Activated naive CD4-positive, alpha-beta T cell treated with anti-CD3 and anti-CD28 coated beads for 36 hours (primary cell): Measurements from ENCODE around the gene ZNF665. TPM values are rescaled to one million over a fixed set of nuclear protein-coding genes. Genes with fewer than 3 reads are reported as not detected.
"Not testable (repeated sequence)": the region's sequence is repeated elsewhere in the genome, so short reads cannot be mapped to it uniquely, and the experiment has no call there.

ENCODE experiments used
- CTCF ChIA-PET: fragments of 350-600 bp; sonication (Branson Sonifier 250); formaldehyde crosslinking; loops from one replicate; lab custom pipeline; 2021; ENCODE audit warnings: antibody characterized with exemption; lab: Charles Lee
- DNase-seq: peaks from one replicate; pipeline ENCODE4 v3.0.0-alpha.2; 2020
- H3K27ac Mint-ChIP-seq: one replicate; pipeline ENCODE4 v1.8.0; 2021; ENCODE audit warnings: mild to moderate bottlenecking, mixed read lengths
- H3K27me3 Mint-ChIP-seq: one replicate; pipeline ENCODE4 v1.8.0; 2021; ENCODE audit warnings: low read depth, mixed read lengths
- H3K36me3 Mint-ChIP-seq: one replicate; pipeline ENCODE4 v1.8.0; 2021; ENCODE audit warnings: low read depth, mixed read lengths
- H3K4me1 Mint-ChIP-seq: one replicate; pipeline ENCODE4 v1.8.0; 2021; ENCODE audit warnings: low read depth, mixed read lengths
- H3K4me3 Mint-ChIP-seq: one replicate; pipeline ENCODE4 v1.8.0; 2021; ENCODE audit warnings: mild to moderate bottlenecking, moderate library complexity, mixed read lengths
- H3K9me3 Mint-ChIP-seq: one replicate; pipeline ENCODE4 v1.8.0; 2021; ENCODE audit warnings: mixed read lengths
- intact Hi-C: fragments of 100-400 bp; cut with micrococcal nuclease; formaldehyde crosslinking; loops from one replicate; pipeline ENCODE4 v1.15.1; 2023
- total RNA-seq, 2 experiments: library from RNA; stranded (reverse); gene quantifications; one replicate each; pipeline ENCODE4 v1.2.3, GENCODE V29; 2021

Gene ZNF665
- total RNA-seq = 1 to 10 TPM; 4.3 to 5.5 TPM

DNA sequence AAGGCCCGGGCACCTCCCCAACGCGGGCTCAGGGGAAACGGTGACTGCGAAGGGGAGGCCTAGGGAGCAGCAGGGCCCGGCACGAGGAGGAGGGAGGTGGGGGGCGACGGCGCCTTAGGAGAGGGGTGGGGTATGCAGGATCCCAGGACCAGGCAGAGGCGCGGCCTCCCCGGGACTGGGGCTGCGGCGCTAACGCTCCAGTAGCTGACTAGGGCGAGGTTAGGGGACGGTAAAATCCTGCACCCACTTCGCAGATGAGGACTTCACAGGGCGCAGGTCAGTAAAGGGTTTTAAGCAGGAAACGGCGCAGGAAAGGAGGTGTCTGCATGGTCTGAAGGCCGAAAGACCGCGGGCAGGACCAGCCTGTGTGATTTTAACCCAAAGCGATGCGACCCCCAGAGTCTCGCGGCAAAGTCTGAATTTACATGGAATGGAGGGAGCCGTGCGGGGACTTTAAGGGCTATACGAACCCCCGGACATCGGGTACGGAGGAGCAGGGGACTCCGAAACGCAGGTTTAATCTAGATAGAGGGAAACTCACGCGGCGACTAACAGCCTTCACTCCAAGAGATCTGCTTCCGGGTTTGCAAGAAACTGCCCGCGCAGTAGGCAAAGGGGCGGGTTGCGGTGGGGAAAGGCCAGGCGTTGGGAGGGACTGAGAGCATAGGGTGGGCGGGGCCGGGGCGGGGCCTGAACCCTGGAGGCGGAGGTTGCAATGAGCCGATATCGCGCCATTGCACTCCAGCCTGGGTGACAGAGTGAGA lies at the start of gene ZNF665:
Gene ZNF665, minus strand, starts transcription at position 588 of the 764 bp plus-strand sequence. CDS start 10,460 bp downstream, outside the sequence.
- intact Hi-C loops = loop anchor here (1.0 to 10.0 kb wide), 6 partner anchors 34 to 672 kb away; partner anchors contain the start of genes MYADM, ZNF160, ZNF347 and ZNF765
- peak within 1 kb of the TSS; percentile 90 for H3K4me3 Mint-ChIP-seq
- peaks cover 26% of the 10 kb centered on the region for H3K9me3 Mint-ChIP-seq
- peaks cover 42% of the 10 kb centered on the region for H3K36me3 Mint-ChIP-seq
- DNase-seq = peak; percentile 92
- H3K4me1 Mint-ChIP-seq = peaks cover 29% of the 10 kb centered on the region
- CTCF ChIA-PET = interaction anchor here (0.5 kb wide), 1 partner anchor 48 kb away, joined by 3 read pairs; no protein-coding TSS in a partner anchor
- peaks cover 2% of the 10 kb centered on the region for H3K27me3 Mint-ChIP-seq
- H3K27ac Mint-ChIP-seq = peak within 1 kb of the TSS; percentile 86

DNA sequence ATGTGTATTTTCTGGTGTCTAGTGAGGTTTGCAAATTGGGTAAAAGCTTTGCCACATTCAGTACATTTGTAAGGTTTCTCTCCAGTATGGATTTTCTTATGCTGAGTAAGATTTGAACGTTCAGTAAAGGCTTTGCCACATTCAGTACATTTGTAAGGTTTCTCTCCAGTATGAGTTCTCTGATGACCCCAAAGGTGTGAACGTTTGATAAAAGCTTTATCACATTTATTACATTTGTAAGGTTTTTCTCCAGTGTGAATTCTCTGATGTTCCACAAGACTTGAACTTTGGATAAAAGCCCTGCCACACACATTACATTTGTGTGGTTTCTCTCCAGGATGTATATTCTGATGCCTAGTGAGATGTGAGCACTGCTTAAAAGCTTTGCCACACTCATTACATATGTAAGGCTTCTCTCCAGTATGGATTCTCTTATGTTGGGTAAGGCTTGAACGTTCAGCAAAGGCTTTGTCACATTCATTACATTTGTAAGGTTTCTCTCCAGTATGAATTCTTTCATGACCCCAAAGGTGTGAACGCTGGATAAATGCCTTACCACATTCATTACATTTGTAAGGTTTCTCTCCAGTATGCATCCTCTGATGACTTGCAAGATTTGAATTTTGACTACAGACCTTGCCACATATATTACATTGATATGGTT lies 44.1 kb upstream of the ZNF665 start:
- H3K27me3 Mint-ChIP-seq = no peaks in the 10 kb centered on the region

GRCh38 chr19:53224606-53225005 lies 31.4 kb upstream of the ZNF665 start:
- Mint-ChIP-seq H3K27ac (no peak overlapping the region), H3K4me1 (no peaks in the 10 kb centered on the region), H3K36me3 (peaks cover 33% of the 10 kb centered on the region), H3K9me3 (peaks cover 45% of the 10 kb centered on the region), H3K4me3 (no peak overlapping the region), H3K27me3 (no peaks in the 10 kb centered on the region)
- DNase-seq = no peak
- CTCF ChIA-PET = no interaction called here
- intact Hi-C loops = no loop called here

More for the DNA sequence above, 44.1 kb upstream of the ZNF665 start:
- peaks cover 56% of the 10 kb centered on the region for H3K36me3 Mint-ChIP-seq
- H3K4me1 Mint-ChIP-seq = no peaks in the 10 kb centered on the region
- intact Hi-C loops = no loop called here
- H3K9me3 Mint-ChIP-seq = peaks cover 56% of the 10 kb centered on the region
- CTCF ChIA-PET = no interaction called here
- no peak overlapping the region for H3K4me3 Mint-ChIP-seq
- H3K27ac Mint-ChIP-seq = no peak overlapping the region
- DNase-seq = no peak

DNA sequence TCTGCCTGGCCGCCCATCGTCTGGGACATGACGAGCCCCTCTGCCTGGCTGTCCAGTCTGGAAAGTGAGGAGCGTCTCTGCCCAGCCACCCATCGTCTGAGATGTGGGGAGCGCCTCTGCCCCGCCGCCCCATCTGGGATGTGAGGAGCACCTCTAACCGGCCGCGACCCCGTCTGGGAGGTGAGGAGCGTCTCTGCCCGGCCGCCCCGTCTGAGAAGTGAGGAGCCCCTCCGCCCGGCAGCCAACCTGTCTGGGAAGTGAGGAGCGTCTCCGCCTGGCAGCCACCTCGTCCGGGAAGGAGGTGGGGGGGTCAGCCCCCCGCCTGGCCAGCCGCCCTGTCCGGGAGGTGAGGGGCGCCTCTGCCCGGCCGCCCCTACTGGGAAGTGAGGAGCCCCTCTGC lies 29.6 kb upstream of the ZNF665 start:
- H3K9me3 Mint-ChIP-seq = peaks cover 46% of the 10 kb centered on the region
- CTCF ChIA-PET, H3K27me3 Mint-ChIP-seq, DNase-seq, intact Hi-C loops, H3K4me1 Mint-ChIP-seq, H3K27ac Mint-ChIP-seq, H3K4me3 Mint-ChIP-seq: not testable (repeated sequence)
- peaks cover 33% of the 10 kb centered on the region for H3K36me3 Mint-ChIP-seq

DNA sequence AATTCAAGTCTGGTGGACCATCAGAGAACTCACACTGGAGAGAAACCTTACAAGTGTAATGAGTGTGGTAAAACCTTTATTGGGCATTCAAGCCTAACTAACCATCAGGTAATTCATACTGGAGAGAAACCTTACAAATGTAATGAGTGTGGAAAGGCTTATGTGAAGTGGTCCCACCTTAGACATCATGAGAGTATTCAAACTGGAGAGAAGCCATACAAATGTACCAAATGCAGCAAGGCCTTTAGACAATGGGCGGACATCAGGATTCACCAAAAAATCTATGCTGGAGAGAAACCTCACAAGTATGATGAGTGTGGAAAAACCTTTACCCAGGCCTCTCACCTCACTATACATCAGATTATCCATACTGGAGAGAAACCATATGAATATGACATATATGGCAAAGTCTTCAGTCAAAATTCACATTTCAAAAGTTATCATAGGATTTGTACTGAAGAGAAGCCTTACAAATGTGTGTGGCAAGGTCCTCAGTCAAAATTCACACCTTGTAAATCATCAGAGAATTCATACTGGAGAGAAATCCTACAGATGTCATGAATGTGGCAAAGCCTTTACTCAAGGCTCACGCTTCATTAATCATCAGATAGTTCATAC lies 19.7 kb upstream of the ZNF665 start:
- intact Hi-C loops = no loop called here
- H3K27me3 Mint-ChIP-seq = no peaks in the 10 kb centered on the region
- CTCF ChIA-PET = no interaction called here
- no peak overlapping the region for H3K27ac Mint-ChIP-seq
- H3K36me3 Mint-ChIP-seq = peaks cover 72% of the 10 kb centered on the region
- H3K4me1 Mint-ChIP-seq = no peaks in the 10 kb centered on the region
- peaks cover 77% of the 10 kb centered on the region for H3K9me3 Mint-ChIP-seq
- no peak for DNase-seq
- no peak overlapping the region for H3K4me3 Mint-ChIP-seq

GRCh38 chr19:53211554-53211953 lies 18.4 kb upstream of the ZNF665 start:
- H3K27me3 Mint-ChIP-seq, intact Hi-C loops, CTCF ChIA-PET, H3K27ac Mint-ChIP-seq, H3K4me1 Mint-ChIP-seq, H3K4me3 Mint-ChIP-seq, DNase-seq: not testable (repeated sequence)
- Mint-ChIP-seq H3K36me3 (peaks cover 83% of the 10 kb centered on the region), H3K9me3 (peaks cover 85% of the 10 kb centered on the region)

DNA sequence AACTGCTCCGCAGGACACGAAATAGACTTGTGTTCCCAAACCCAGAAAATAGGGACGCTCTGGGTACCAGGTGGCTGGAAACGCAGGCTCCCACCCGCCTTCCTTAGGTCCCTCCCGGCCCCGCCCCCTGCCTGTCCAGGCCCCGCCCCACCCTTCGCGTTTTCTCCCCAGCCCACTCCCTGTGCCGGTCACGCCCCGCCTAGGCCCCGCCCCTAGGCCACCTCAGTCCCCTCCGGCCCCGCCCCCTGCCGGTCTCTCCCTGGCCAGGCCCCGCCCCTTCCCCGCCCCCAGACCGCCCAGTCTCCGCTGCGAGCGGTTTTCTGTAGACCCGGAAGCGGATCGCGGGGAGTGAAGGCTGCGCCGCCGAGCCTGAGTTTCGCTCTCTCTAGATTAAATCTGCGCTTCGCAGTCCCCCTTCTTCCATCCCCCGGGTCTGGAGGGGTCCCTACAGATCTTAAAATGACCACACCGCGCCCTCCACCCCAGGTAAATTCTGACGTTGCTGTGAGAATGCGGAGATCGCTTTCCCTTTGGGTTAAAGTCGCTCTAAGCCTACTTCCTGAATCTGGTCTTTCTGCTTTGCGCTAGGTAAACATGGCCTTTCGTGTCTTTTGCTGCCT lies 3.7 kb upstream of the ZNF665 start:
- intact Hi-C loops = loop anchor here (1.0 to 10.0 kb wide), 10 partner anchors 57 to 825 kb away; partner anchors contain the start of genes MYADM, PRKCG, ZNF525 and ZNF677
- CTCF ChIA-PET = interaction anchor here (0.7 kb wide), 1 partner anchor 549 kb away, joined by 3 read pairs; no protein-coding TSS in a partner anchor
- Mint-ChIP-seq H3K36me3 (peaks cover 51% of the 10 kb centered on the region), H3K9me3 (peaks cover 38% of the 10 kb centered on the region), H3K4me3 (peak overlapping the region; percentile 89), H3K27ac (peak overlapping the region; percentile 92), H3K4me1 (peaks cover 31% of the 10 kb centered on the region), H3K27me3 (peaks cover 2% of the 10 kb centered on the region)
- peak; percentile 99 for DNase-seq

DNA sequence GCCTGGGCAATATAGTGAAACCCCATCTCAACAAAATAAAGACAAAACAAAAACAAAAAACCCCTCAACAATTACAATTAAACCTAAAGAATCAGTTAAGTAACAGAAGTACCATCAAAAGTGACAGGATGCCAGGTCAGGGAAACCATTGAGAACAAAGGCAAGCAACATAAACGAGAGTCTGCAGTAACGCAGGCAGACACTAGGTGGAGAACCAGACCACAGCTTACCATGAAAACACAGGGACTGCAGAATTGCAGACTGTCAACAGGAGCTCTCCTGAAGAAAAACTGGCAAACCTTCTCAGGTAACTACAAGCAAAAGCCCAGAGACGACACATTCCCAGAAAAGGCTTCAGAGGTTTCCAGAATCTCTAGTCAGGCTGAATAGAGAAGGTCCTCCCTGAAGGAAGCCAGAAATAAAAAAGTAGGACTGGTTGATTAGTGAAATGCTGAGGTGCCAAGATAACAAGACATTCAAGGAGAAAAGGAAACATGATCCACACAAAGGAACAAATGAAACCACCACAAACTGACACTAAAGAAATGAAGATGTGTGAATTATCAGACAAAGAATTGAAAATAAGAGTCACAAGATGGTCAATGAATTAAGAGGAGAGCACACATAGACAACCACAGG lies 2.2 kb upstream of the ZNF665 start:
- H3K9me3 Mint-ChIP-seq = peaks cover 31% of the 10 kb centered on the region
- DNase-seq = peak; percentile 88
- H3K36me3 Mint-ChIP-seq = peaks cover 52% of the 10 kb centered on the region
- H3K27me3 Mint-ChIP-seq = peaks cover 2% of the 10 kb centered on the region
- no peak overlapping the region for H3K4me3 Mint-ChIP-seq
- CTCF ChIA-PET = interaction anchor here (0.6 to 0.8 kb wide), 3 partner anchors 326 to 1411 kb away, joined by 3 to 5 read pairs (median 3); no protein-coding TSS in a partner anchor
- H3K4me1 Mint-ChIP-seq = peaks cover 31% of the 10 kb centered on the region
- intact Hi-C loops = loop anchor here (1.0 to 10.0 kb wide), 8 partner anchors 139 to 827 kb away; partner anchors contain the start of genes MYADM, PRKCG, ZNF765 and ZNF845
- H3K27ac Mint-ChIP-seq = peak overlapping the region; percentile 37

DNA sequence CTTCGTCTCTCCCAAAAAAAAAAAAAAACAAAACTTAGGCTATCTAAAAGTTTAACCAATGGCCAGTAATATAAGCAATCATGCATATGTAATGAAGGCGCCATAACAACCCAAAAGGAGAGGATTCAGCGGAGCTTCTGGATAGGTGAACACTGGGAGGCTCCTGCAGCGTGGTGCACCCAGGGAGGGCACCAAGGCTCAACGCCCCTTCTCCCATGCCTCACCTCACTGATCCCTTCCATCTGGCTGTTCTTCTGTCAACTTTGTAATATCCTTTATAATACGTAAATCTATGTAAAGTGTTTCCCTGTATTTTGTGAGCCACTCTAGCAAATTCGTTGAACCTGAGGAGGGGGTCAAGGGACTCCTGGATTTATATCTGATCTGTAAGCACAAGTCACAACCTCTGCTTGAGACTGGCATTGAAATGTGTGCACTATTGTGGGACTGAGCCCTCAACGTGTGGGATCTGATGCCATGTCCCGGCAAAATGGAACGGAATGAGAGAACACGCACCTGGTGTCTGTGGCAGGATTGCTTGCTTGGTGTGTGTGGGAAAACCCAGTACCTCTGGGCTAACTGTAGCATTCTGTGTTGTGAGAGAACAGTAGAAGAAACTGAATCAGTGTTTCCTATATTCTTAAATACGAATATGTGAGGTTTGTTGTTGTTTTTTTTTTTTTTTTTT lies 521 bp upstream of the ZNF665 start:
- intact Hi-C loops = loop anchor here (1.0 to 10.0 kb wide), 6 partner anchors 34 to 671 kb away; partner anchors contain the start of genes MYADM, ZNF160, ZNF347 and ZNF765
- no peak overlapping the region for H3K27ac Mint-ChIP-seq
- peaks cover 2% of the 10 kb centered on the region for H3K27me3 Mint-ChIP-seq
- CTCF ChIA-PET = interaction anchor here (0.5 kb wide), 1 partner anchor 49 kb away, joined by 3 read pairs; no protein-coding TSS in a partner anchor
- peaks cover 26% of the 10 kb centered on the region for H3K9me3 Mint-ChIP-seq
- no peak for DNase-seq
- peaks cover 44% of the 10 kb centered on the region for H3K36me3 Mint-ChIP-seq
- peak overlapping the region; percentile 90 for H3K4me3 Mint-ChIP-seq
- peaks cover 31% of the 10 kb centered on the region for H3K4me1 Mint-ChIP-seq

DNA sequence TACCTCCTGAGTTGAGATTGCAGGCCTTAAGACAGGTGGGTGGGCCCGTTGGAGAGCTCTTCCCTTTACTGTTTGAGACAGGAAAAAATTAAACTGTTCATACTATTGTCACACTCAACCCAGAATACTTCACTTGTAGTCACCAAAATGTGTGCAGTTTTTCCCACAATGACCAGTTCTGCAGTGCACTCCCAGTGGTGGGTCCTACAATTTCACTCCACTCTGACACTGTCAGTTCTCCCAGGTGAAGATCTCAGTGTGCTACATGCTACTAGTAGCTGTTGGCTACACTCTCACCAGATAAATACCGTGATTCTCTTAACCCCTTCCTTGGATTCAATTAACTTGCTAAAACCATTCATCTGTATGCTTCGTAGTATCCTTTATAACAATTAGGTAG lies 2.9 kb downstream of the ZNF665 start:
- H3K27me3 Mint-ChIP-seq = peaks cover 2% of the 10 kb centered on the region

More for the DNA sequence above, 2.9 kb downstream of the ZNF665 start:
- no peak overlapping the region for H3K4me3 Mint-ChIP-seq
- peaks cover 27% of the 10 kb centered on the region for H3K9me3 Mint-ChIP-seq
- H3K36me3 Mint-ChIP-seq = peaks cover 40% of the 10 kb centered on the region
- peaks cover 14% of the 10 kb centered on the region for H3K4me1 Mint-ChIP-seq
- H3K27ac Mint-ChIP-seq = no peak overlapping the region
- no peak for DNase-seq
- intact Hi-C loops = loop anchor here (10.0 kb wide), 4 partner anchors 145 to 675 kb away; partner anchors contain the start of genes MYADM, ZNF765 and ZNF845
- CTCF ChIA-PET = no interaction called here
